Measurements from ENCODE around the gene YKT6.
"Not testable (repeated sequence)": the region's sequence is repeated elsewhere in the genome, so short reads cannot be mapped to it uniquely, and the experiment has no call there.

The YKT6 gene

DNA sequence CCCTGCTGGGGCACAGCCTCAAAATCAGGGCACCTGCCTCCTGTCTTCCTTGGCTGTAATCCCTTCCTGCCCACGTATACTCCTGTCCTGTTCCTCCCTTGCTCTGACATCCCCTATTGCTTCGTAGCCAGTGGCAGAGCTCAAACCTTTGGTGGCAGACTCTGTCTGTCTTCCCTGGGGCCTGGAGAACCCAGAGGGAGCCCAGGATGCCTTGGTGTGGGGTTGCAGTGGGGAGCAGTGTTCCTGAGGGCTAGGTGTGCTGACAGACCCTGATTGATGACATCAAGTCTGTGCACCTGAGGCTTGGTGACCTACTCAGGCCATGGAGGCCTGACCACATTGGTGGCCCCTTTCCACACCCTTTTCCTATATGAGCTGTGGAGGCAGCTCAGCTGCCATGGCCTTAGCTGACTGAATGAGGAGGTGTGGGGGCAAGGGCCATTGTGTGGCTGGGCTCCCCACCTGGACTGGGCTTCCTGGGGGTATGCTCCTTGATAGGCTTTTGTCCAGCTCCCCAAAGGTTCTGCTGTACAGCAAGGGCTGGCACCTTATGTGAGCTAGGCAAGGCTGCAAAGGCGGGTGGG lies 6.1 kb upstream of the YKT6 start:
- no peak for DNase-seq

DNA sequence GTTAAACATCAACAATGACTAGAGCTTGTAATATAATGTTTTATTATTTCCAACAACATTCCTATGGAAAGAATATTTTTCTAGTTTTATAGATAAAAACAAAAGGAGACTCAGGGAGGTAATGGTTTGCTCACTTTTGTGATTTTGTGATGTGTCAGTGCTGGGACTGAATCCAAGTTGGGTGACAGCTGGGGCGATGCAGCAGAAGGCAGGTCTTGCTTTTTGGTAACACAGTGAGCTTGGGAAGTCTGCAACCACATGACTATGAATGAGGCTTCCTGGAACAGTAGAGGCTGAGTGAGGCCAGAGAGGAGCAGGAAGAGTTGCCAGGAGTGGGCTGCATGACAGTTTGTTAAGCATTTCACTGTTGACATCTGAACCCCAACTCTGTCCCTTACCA lies 4.9 kb upstream of the YKT6 start:
- no peak for DNase-seq

DNA sequence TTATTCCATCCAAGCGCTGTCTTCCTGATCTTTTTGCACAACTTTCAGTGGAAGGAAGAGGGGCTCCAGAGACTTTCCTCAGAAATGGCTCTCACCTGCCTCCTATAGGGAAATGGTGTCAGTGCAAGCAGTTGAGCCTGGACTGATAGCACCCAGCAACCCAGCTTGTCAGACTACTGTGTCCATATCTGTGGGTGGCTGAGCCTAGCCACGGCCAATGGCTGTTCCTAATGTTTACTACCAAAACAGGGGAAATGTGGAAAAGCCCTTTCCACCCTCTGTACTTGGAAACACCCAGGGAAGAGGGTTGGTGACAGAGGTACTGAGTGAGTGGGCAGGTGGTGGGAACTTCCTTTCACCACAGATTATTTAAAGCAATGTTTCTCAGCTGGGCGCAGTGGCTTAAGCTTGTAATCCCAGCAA lies 4.3 kb upstream of the YKT6 start:
- DNase-seq, result peak; percentile 80

DNA sequence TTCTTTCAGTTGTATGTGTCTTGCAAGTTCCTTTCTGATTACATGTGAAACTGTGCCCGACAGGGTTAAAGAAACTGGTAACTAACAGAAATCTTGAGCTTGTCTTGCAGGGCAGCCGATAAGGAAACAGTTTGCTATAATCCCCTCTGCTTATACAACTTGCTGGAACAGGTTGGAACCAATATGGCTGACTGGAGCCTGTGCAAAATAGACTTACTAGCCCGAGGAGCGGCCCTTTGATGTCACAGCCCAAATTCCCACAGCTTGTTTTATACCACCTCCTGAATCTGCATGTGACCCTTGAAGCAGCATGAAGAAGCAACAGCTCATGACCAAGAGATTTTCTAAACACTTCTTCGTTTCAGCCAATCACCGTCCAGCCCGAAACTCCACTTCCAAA lies 3.3 kb upstream of the YKT6 start:
- no peak for DNase-seq

DNA sequence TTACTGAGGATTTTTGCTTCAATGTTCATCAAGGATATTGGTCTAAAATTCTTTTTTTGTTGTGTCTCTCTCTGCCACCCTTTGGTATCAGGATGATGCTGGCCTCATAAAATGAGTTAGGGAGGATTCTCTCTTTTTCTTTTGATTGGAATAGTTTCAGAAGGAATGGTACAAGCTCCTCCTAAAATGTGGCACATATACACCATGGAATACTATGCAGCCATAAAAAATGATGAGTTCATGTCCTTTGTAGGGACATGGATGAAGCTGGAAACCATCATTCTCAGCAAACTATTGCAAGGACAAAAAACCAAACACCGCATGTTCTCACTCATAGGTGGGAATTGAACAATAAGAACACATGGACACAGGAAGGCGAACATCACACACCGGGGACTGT lies 615 bp upstream of the YKT6 start:
- DNase-seq, result not testable (repeated sequence)

DNA sequence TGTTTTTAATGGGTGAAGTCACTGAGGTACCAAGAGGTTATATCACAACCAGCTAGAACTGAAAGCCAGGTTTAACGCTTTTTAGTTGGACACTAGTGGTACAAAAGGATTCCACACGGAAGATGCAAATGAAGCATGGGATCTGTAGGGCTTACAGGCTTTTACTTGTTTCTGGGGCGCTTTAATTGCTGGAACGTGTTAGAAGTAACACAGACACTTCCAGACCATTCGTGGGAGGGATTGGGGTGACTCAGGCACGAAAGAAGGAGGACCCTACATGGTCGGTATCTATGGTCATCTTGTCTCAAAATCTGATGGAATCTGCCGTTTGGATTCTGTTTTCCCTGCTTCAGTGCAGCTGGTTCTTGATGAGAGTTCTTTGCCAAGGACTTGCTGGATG lies 1.0 kb downstream of the YKT6 start:
- DNase-seq, result no peak

DNA sequence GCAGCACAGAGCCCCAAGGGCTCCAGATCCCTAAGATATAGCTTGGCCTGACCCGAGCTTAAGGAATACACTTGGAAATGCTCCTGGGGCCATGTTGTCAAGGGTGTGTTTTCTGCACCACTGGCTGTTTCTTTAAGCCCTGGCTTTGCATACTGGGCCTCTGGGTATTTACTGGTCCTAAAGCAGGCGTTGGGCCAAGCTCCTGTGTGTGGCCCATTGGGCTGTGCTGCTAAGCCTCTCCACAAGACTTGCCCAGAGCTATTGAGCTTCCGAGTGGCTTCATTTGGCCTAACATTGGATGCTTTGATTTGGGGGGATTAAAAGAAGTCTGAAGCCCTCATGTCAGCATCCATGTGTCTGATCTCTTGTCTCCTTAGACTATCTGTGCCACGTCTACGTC lies 5.2 kb downstream of the YKT6 start:
- no peak for DNase-seq

DNA sequence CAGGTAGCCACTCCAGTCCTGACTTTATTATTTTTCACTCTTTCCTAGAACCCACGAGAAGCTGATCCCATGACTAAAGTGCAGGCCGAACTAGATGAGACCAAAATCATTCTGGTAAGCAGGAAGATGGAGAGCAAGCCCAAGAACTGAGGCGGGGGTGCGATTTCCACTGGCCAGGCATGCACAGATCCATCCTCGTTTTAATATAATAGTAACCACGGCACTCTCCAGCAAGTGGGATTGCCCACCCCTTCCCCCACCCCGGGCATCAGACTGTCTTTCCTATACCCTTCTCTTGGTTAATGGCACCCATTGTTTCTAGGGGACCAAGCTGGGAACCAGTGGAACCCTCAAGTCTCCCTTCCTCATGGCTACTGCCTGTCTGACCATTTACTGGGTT lies 7.3 kb downstream of the YKT6 start:
- DNase-seq, result no peak

DNA sequence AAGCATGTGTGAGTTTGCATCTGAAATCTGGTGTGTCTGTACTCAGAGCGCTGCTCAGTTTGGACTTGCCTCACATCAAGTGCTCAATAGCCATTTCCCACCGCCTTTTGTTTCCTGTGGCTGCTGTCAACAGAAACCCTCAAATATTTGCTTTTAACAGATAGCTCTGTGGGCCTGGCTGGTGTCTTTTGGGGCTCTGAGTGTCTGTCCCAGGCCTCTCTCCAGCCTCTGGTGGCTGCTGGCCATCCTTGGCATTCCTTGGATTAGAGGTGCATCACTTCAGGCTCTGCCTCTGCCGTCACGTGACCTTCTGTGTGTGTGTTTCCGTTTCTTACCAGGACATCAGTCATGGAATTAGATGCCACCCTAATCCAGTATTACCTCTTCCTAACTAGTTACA lies 9.3 kb downstream of the YKT6 start:
- DNase-seq, result peak; percentile 23

DNA sequence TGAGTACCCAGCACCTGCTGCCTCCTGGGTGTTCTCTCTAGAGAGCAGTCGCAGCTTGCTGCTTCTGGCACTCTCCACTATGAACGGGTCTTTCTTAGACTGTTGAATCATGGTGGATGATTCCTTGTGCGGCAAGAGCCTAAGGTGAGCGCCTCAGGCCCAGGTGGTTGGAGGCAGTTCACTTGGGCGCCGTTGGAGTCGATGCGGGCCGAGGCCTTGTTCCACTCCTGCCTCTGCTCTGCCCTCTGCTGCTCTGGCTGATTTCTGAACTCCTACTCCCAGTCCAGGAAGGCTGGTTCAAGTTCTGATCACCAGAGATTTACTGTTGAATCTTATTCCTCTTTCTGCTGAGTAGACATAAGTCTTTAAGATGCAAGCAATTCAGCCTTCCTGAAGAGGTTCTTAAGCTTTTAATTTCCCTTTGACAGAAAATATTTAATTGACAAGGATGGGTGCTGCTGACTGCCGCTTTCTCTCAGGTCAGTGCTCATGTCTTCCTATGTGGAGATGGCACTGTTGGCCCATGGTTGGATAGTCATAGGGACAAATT lies 10.4 kb downstream of the YKT6 start:
- peak; percentile 44 for DNase-seq

DNA sequence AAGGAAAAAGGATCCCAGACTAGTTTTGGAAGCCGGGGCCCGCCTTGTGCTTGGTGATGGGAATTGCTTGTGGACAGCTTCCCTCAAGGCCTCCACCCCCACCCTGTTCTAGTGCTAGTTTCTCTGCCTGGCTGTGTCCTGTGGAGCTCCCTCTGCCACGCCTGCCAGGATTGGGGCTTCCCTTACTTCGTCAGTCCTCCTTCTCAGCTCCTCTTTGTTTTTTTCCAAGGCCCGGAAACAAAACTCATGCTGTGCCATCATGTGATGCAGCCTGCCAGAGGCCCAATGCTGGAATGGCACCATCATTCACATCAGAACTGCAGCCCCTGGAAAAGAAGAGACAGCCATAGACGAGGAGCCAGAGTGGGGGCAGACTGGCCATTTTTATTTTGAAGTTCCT lies 11.2 kb downstream of the YKT6 start:
- no peak for DNase-seq

DNA sequence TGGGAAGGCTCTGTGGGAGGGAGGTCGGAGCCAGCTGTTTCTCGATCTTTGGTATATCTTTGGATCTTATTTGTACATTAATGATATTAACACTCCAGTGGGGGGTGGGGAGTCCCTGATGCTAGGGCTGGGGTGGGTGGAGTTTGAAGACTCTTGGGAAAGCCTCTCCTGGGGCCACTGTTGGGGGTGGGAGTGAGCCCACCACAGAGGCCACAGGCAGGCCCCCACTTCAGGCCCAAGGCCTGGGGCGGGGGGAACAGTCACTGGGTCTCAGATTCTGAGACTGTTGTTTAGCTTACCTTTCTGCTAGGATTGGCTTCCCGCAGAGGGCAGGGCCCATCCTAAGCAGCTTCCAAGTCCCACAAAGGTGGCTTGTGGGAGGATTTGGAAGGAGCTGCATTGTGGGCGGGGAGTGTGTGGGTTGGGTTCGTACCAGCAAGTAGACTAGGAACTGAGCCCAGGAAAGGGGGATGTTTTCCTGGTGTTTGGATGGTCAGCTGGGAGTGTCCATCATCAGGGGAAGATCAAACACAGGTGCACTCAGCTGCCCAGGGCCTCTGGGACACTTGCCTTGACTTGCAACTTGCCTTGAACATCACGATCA lies 11.9 kb downstream of the YKT6 start:
- DNase-seq, result no peak

DNA sequence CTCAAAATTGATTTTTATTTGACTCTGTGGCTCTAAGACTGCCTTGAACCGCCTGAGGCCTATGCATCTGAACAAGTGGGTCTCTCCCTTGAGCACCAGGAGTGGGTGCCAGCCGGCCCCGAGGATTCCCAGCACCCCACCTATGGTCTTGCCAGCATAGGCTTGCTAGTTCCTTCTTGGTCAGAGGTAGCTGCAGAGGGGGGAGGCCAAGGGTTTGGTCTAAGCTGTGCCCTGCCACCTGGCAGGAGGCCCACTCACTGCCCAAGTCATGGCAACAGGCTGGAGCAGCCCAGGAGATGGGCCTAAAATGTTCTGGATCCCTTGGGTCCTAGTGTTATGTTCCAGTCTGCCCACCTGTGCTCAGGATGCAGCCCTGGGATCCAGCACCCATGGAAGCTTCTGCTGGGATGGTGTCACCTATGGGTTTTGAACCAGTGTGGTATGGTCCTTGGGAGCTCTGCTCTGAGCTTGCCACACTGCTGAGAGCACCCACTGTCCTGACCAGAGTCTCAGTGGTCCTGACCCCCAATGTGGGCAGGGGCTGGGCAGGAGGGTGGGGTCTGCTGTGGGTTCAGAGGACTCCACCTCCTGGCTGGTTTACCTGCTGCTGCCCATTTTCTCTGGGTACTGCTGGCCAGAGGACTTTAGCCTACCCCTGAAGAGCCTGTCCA lies 12.6 kb downstream of the YKT6 start:
- DNase-seq, result no peak

DNA sequence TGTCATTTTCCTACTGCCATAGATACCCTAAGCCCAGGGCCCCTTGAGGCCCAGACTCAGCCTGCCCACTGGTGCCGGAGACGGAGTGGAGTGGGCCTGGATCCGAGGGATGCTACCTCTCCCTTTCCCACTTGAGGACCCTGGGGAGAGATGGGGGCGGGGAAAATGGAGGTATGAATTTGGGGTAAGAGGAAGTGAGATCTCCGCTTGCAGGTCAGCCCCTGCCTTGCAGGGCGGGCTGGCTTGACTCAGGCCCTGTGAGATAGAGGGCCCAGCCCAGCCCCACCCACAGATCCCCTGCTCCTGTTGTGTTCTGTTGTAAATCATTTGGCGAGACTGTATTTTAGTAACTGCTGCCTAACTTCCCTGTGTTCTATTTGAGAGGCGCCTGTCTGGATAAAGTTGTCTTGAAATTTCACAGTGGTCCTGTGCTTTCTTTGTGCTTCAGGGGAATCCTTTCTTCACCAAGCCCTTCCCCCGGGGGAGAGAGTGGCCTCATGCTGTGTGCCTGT lies 13.2 kb downstream of the YKT6 start:
- no peak for DNase-seq

DNA sequence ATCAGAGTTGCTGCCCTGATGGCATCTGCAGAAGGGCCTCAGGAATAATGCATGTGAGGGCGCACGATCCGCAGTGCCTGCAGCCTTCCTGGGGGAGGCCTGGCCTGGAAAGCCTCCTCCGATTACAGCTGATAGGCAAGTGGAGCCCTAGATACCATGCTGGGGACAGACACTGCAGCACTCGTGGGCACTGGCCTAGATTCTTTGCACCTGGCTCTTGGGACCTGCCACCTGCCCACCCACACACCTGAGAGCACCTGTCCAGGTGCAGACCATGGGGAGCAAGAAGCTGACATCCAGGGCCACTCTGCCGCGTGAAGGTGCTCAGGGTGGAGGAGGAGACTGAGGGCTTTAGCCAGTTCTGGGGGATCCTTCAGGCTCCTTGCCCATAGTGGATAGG lies 14.8 kb downstream of the YKT6 start:
- DNase-seq, result no peak

DNA sequence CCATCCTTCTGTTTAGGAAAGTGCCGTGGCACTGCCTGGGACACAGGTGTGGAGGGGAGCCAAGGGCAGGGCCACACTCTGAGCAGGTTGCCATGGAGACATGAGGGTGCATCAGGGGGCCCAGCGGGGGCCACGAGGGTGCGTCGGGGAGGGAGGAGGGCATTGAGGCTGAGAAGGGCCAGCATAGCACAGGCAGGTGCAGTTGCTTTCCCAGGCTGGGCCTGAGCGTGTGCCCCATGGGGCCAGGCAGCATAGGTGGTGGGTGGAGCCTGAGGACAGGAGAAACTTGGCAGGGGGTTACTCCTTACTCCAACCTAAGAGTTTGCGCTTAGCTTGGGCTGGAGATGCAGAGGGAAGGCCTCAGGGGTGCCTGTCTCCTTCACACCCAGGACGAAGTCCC lies 15.2 kb downstream of the YKT6 start:
- no peak for DNase-seq

DNA sequence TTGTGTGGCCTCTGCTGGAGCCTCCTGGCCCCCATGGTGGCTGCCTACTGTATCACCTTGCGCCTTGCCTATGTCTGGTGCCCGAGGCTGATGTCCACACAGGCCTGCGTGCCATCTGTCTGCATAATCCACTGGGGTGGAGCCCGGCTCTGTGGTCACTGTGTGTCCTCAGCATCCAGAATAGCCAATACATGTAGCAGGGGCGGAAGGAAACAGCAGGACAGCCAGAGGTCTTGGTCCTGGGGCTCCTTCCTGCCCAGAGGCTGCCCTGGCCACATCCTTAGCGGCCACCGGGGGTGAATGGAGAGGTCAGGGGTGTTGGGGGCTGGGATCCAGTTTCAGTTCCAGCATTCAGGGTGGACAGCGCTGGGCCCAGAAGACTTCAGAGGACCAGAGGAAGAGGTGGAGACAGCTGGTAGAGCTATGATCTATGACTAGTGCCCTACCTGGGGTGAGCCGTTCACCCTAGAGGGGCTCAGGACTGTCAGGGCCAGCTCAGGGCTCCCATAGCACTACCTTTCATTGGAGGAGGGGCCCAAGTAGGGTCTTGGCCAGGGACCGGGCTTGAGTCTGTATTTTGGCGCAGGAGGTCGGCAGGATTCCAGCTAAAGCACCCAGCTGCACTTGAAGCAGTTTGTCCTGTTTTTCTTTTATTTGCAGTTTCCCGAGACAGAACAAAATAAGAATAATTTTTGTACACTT lies 15.9 kb downstream of the YKT6 start:
- no peak for DNase-seq

DNA sequence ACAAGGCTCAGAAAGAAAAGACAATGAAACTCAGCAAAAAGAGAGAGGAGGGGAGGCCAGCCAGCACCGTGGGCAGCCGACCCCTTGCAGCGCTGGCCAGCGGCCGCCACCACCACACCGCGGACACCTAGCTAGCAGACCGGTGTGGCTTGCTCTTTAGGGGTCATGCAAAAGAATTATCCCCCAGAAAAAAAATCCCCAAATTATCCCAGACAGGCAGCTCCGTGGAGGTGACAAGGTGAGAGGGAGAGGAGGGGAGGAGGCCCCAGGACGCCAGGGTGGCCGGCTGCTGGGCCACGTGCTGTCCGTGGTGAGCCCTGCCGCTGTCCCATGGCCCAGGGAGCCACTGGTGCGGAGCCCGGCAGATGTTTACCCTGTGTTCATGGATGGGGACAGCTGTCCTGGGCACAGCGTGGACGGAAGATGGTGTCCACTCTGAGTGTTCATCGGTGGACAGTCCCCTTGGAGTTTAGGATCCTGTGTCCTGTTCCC lies 16.5 kb downstream of the YKT6 start:
- no peak for DNase-seq

DNA sequence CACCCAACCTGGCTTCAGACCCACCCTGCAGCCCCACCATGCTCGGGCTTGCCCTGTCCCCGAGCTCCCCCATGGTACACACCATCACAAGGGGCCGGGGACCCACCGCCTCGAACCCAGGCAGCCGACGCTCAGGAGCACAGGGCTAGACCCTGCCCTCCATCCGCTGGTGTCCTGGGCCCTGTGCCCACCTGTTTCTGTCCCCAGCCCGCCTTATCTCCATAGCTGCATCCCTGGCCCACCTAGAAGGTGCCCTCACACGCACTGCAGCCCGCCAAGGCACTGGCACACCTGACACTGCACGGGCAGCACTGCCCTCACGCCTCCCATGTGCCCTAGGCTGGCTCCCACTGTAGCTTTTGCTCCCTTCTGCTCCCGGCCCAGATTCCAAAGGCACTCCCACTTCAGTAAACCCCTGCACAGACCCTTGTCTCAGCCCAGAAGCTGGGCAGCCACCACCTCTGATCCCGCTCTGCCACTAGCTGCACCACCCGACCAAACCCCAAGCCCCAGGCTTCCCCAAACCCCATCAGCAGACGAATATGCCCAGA lies 17.1 kb downstream of the YKT6 start:
- no peak for DNase-seq

DNA sequence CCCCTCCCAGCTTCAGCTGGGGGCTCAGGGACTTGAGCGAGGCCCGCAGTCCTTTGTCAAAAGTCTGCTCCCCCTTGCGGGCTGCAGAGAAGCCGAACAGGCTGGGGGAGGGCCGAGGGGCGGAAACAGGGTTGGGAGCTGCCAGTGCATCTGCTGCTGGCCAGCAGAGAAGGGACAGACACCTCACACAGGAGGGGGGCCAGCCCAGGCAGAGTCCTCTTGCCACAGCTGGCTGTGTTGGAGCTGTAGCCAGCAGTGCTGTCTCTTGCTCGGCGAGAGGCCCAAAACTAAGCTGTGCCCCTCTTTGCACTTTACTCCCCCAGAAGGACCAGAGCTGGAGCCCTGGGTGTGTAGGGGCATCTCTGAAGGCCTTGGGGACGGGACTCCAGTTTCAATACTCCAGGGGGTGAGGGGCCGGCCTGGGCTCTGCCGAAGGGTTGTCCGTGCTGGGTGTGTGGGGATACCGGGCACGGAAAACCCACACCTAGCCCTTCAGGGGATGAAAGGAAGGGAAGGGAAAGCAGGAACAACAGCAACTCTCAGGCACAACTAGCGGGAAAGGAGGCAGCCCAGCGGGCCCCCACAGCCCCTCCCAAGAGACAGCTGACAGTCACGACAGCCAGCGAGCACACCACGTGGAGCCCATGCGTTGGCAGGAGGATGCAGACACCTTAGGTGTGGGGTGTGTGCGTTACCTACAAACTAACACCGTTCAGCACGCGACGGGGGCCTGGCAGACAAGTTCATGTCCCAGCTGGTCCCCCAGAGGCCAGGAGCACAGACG lies 17.8 kb downstream of the YKT6 start:
- peak; percentile 92 for DNase-seq

DNA sequence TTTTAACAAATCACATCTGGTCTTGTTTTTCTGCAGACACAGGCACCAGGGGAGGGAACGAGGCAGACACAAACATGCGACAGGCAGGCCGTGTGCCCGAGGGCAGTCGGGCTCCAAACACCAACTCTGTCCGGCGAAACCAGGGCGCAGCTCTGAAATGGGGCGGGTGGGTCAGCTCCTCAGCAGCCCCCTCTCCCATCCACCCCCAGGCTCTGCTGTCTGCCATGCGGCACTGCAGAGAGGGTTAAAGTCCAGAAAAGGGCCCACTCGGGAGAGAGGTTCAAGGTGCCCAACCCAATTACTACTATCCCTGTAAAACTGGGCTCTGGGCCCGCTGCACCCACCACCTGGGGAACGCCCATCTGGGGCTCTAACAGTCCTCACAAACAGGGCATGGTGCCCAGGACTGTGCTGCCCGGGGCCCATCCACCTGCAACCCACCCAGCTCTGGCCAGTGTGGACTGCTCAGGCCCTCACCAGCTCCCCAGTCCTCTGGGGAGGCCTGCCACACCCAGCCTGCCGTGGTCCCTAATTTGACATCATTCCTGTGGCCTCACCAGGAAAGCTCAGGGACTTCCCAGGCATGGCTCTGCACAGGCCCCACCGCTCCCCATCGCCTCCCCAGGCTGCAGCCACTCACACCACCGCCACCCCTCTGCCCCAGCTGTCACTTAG lies 18.7 kb downstream of the YKT6 start:
- DNase-seq, result no peak

DNA sequence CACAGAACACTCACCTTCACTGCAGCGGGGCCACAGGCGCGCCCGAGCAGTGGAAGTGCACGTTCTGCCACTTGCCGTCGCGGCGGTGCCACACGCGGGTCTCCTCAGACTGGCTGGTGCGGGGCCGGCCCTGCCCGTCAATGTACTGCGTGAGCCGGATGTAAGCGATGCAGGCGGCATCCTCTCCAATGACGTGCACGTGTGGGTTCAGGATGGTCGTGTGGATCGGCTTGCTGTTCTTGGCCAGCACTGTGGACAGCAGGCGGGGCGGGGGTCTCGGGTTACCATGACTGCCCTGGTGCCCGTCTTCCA lies 19.2 kb downstream of the YKT6 start:
- DNase-seq, result no peak
